Large intestine (tissue), 12 donors: Measurements from ENCODE around the gene SLITRK6. TPM values are rescaled to one million over a fixed set of nuclear protein-coding genes. Genes with fewer than 3 reads are reported as not detected.

Source experiments
- DNase-seq, 2 donors: peaks; one replicate each; pipeline versions ENCODE4 v3.0.0 to v3.0.0-alpha.2; 2013
- H3K27ac ChIP-seq: one replicate; pipeline ENCODE4 v1.5.1; 2013; ENCODE audit warnings: low read length
- H3K27me3 ChIP-seq: 2 replicates; pipeline ENCODE4 v1.6.1; 2013; ENCODE audit warnings: low read length; ENCODE audit not compliant: control insufficient read depth, insufficient read depth
- H3K36me3 ChIP-seq: 2 replicates; pipeline ENCODE4 v1.6.1; 2013; ENCODE audit warnings: low read length; ENCODE audit not compliant: control insufficient read depth, insufficient read depth
- H3K4me1 ChIP-seq: one replicate; pipeline ENCODE4 v1.6.1; 2013; ENCODE audit warnings: low read length; ENCODE audit not compliant: control insufficient read depth, insufficient read depth
- H3K4me3 ChIP-seq: one replicate; pipeline ENCODE4 v1.5.1; 2013; ENCODE audit warnings: low read length
- H3K9me3 ChIP-seq: one replicate; pipeline ENCODE4 v1.6.1; 2013; ENCODE audit warnings: mild to moderate bottlenecking, low read depth, low read length, moderate library complexity; ENCODE audit not compliant: control insufficient read depth
- WGBS: methylation state at CpG from one replicate; pipeline ENCODE4 v1.1.5; 2013; ENCODE audit warnings: low lambda C conversion rate; ENCODE audit not compliant: insufficient coverage; 5-methylcytosine and 5-hydroxymethylcytosine counted together
- long read RNA-seq, 11 donors: transcript quantifications; one replicate each; lab custom pipeline, GENCODE V29; 2026
- polyA plus RNA-seq: library from polyadenylated mRNA; unstranded; fragments of 120-200 nt; gene quantifications from one replicate; pipeline ENCODE4 v1.2.1, GENCODE V29; 2013

SLITRK6 gene
- polyA plus RNA-seq = 26.7 TPM
- long read RNA-seq, donor 1, full-length matches to known transcripts = 12 of 12 reads
- long read RNA-seq, donor 1, partial matches to known transcripts = 0 of 12 reads
- long read RNA-seq, donor 1, other reads (novel, unspliced or antisense) = 0 of 12 reads
- long read RNA-seq, donor 2, full-length matches to known transcripts = 13 of 13 reads
- long read RNA-seq, donor 2, partial matches to known transcripts = 0 of 13 reads
- long read RNA-seq, donor 2, other reads (novel, unspliced or antisense) = 0 of 13 reads
- long read RNA-seq, donor 3 = 0 reads
- long read RNA-seq, donor 4, full-length matches to known transcripts = 1 of 1 reads
- long read RNA-seq, donor 4, partial matches to known transcripts = 0 of 1 reads
- long read RNA-seq, donor 4, other reads (novel, unspliced or antisense) = 0 of 1 reads
- long read RNA-seq, donor 5, full-length matches to known transcripts = 10 of 10 reads
- long read RNA-seq, donor 5, partial matches to known transcripts = 0 of 10 reads
- long read RNA-seq, donor 5, other reads (novel, unspliced or antisense) = 0 of 10 reads
- long read RNA-seq, donor 6, full-length matches to known transcripts = 10 of 10 reads
- long read RNA-seq, donor 6, partial matches to known transcripts = 0 of 10 reads
- long read RNA-seq, donor 6, other reads (novel, unspliced or antisense) = 0 of 10 reads
- long read RNA-seq, donor 7, full-length matches to known transcripts = 11 of 11 reads
- long read RNA-seq, donor 7, partial matches to known transcripts = 0 of 11 reads
- long read RNA-seq, donor 7, other reads (novel, unspliced or antisense) = 0 of 11 reads
- long read RNA-seq, donor 8, full-length matches to known transcripts = 13 of 13 reads
- long read RNA-seq, donor 8, partial matches to known transcripts = 0 of 13 reads
- long read RNA-seq, donor 8, other reads (novel, unspliced or antisense) = 0 of 13 reads
- long read RNA-seq, donor 9, full-length matches to known transcripts = 13 of 13 reads
- long read RNA-seq, donor 9, partial matches to known transcripts = 0 of 13 reads
- long read RNA-seq, donor 9, other reads (novel, unspliced or antisense) = 0 of 13 reads
- long read RNA-seq, donor 10, full-length matches to known transcripts = 19 of 19 reads
- long read RNA-seq, donor 10, partial matches to known transcripts = 0 of 19 reads
- long read RNA-seq, donor 10, other reads (novel, unspliced or antisense) = 0 of 19 reads
- long read RNA-seq, donor 11, full-length matches to known transcripts = 9 of 9 reads
- long read RNA-seq, donor 11, partial matches to known transcripts = 0 of 9 reads
- long read RNA-seq, donor 11, other reads (novel, unspliced or antisense) = 0 of 9 reads

- Histone ChIP-seq H3K9me3 (no peaks in the 10 kb centered on the region), H3K4me3 (peak within 1 kb of the TSS; percentile 45), H3K27ac (peak within 1 kb of the TSS; percentile 3), H3K36me3 (no peaks in the 10 kb centered on the region), H3K27me3 (no peaks in the 10 kb centered on the region), H3K4me1 (no peaks in the 10 kb centered on the region)
- peak in 1 of 2 donors; percentile 22 for DNase-seq
- 0% methylated on average over 1 of the region's 3 CpGs for whole genome bisulfite sequencing
These were observed at the start of gene SLITRK6 for GRCh38 chr13:85799097-85799582. TSS of gene SLITRK6 (minus strand) at chr13:85799419. CDS start at chr13:85796508, 2,911 bp downstream.

- Histone ChIP-seq H3K4me3 (no peak overlapping the region), H3K27me3 (no peaks in the 10 kb centered on the region), H3K4me1 (no peaks in the 10 kb centered on the region), H3K9me3 (no peaks in the 10 kb centered on the region), H3K36me3 (no peaks in the 10 kb centered on the region), H3K27ac (no peak overlapping the region)
- DNase-seq = no peak
- WGBS = 87% methylated on average over 3 of the region's 6 CpGs
These were observed 47.8 kb upstream of the SLITRK6 start for GRCh38 chr13:85847012-85847411.

- Histone ChIP-seq H3K4me1 (no peaks in the 10 kb centered on the region), H3K27ac (no peak overlapping the region), H3K4me3 (no peak overlapping the region), H3K9me3 (no peaks in the 10 kb centered on the region), H3K27me3 (no peaks in the 10 kb centered on the region), H3K36me3 (no peaks in the 10 kb centered on the region)
- WGBS = 83% methylated on average over 1 of the region's 2 CpGs
- no peak for DNase-seq
These were observed 42.2 kb upstream of the SLITRK6 start for GRCh38 chr13:85841427-85841826.

GRCh38 chr13:85833921-85834320 lies 34.7 kb upstream of the SLITRK6 start:
- Histone ChIP-seq H3K36me3 (no peaks in the 10 kb centered on the region), H3K27ac (no peak overlapping the region), H3K27me3 (no peaks in the 10 kb centered on the region), H3K9me3 (no peaks in the 10 kb centered on the region), H3K4me1 (no peaks in the 10 kb centered on the region), H3K4me3 (no peak overlapping the region)
- no CpG with 5 or more reads among the region's 2 CpGs for WGBS
- no peak for DNase-seq

- DNase-seq = no peak
- Histone ChIP-seq H3K4me1 (no peaks in the 10 kb centered on the region), H3K27ac (no peak overlapping the region), H3K9me3 (no peaks in the 10 kb centered on the region), H3K4me3 (no peak overlapping the region), H3K36me3 (no peaks in the 10 kb centered on the region), H3K27me3 (no peaks in the 10 kb centered on the region)
- 56% methylated on average over 1 of the region's 2 CpGs for WGBS
These were observed 29.0 kb upstream of the SLITRK6 start for GRCh38 chr13:85828094-85828684.

- no peaks in the 10 kb centered on the region for H3K4me1 ChIP-seq
- no peaks in the 10 kb centered on the region for H3K9me3 ChIP-seq
- H3K36me3 ChIP-seq = no peaks in the 10 kb centered on the region
- H3K4me3 ChIP-seq = no peak overlapping the region
- DNase-seq = no peak
- 70% methylated on average over 2 of the region's 3 CpGs for WGBS
- H3K27ac ChIP-seq = no peak overlapping the region
- H3K27me3 ChIP-seq = no peaks in the 10 kb centered on the region
These were observed 26.2 kb upstream of the SLITRK6 start for GRCh38 chr13:85825454-85825853.

GRCh38 chr13:85823832-85824231 lies 24.6 kb upstream of the SLITRK6 start:
- H3K9me3 ChIP-seq = no peaks in the 10 kb centered on the region
- H3K4me3 ChIP-seq = no peak overlapping the region
- no peaks in the 10 kb centered on the region for H3K4me1 ChIP-seq
- no peak for DNase-seq
- H3K27me3 ChIP-seq = no peaks in the 10 kb centered on the region
- H3K27ac ChIP-seq = no peak overlapping the region
- H3K36me3 ChIP-seq = no peaks in the 10 kb centered on the region
- 87% methylated on average over 3 of the region's 7 CpGs for WGBS

GRCh38 chr13:85819513-85819912 lies 20.3 kb upstream of the SLITRK6 start:
- no peak overlapping the region for H3K4me3 ChIP-seq
- H3K36me3 ChIP-seq = no peaks in the 10 kb centered on the region
- DNase-seq = no peak
- H3K27me3 ChIP-seq = no peaks in the 10 kb centered on the region
- WGBS = 67% methylated on average over 1 of the region's 2 CpGs
- no peaks in the 10 kb centered on the region for H3K4me1 ChIP-seq
- H3K27ac ChIP-seq = no peak overlapping the region
- H3K9me3 ChIP-seq = no peaks in the 10 kb centered on the region

- Histone ChIP-seq H3K27me3 (no peaks in the 10 kb centered on the region), H3K4me3 (no peak overlapping the region), H3K4me1 (no peaks in the 10 kb centered on the region), H3K9me3 (no peaks in the 10 kb centered on the region), H3K27ac (no peak overlapping the region), H3K36me3 (no peaks in the 10 kb centered on the region)
- no peak for DNase-seq
These were observed 17.2 kb upstream of the SLITRK6 start for GRCh38 chr13:85816413-85816812.
